HL-60 (cell line): Measurements from ENCODE around the gene SIGMAR1.

Experiments
- DNase-seq, 2 experiments: peaks; one replicate each; pipeline ENCODE4 v3.0.0-alpha.2; 2010 to 2020; ENCODE audit warnings: low read depth in 1 of 2, low spot score in 1 of 2
- H3K27ac ChIP-seq: fragments of 250-450 bp; sonication (Bioruptor Pico); replicated peaks from 2 replicates; pipeline ENCODE4 v1.5.1; 2020; ENCODE audit warnings: mild to moderate bottlenecking, moderate library complexity
- H3K27me3 ChIP-seq: fragments of 250-450 bp; sonication (Bioruptor Pico); 2 replicates; pipeline ENCODE4 v1.5.1; 2021; ENCODE audit warnings: mild to moderate bottlenecking, moderate library complexity; ENCODE audit not compliant: insufficient read depth, poor library complexity, severe bottlenecking
- H3K4me3 ChIP-seq: replicated peaks from 2 replicates; pipeline ENCODE4 v1.5.1; 2011; ENCODE audit warnings: mild to moderate bottlenecking, control low read depth, low read length; ENCODE audit not compliant: insufficient read depth
- GABPA ChIP-seq: IDR thresholded peaks from 2 replicates; pipeline ENCODE4 v1.6.1; 2012; ENCODE audit warnings: low read depth
- POLR2AphosphoS5 ChIP-seq: IDR thresholded peaks from 2 replicates; pipeline ENCODE4 v1.6.1; 2012; ENCODE audit warnings: low read depth
- SPI1 ChIP-seq: IDR thresholded peaks from 2 replicates; pipeline ENCODE4 v1.6.1; 2012; ENCODE audit warnings: low read depth, mild to moderate bottlenecking, borderline replicate concordance
- TF ChIP-seq, protein P1 (sequence below): IDR thresholded peaks from one replicate; pipeline ENCODE4 v1.5.1; 2011; ENCODE audit warnings: low read length, control low read depth, inconsistent platforms; ENCODE audit not compliant: insufficient read depth
- TF ChIP-seq, protein P2 (sequence below): IDR thresholded peaks from 2 replicates; pipeline ENCODE4 v1.6.1; 2012; ENCODE audit warnings: low read depth; ENCODE audit not compliant: insufficient replicate concordance

The SIGMAR1 gene

DNA sequence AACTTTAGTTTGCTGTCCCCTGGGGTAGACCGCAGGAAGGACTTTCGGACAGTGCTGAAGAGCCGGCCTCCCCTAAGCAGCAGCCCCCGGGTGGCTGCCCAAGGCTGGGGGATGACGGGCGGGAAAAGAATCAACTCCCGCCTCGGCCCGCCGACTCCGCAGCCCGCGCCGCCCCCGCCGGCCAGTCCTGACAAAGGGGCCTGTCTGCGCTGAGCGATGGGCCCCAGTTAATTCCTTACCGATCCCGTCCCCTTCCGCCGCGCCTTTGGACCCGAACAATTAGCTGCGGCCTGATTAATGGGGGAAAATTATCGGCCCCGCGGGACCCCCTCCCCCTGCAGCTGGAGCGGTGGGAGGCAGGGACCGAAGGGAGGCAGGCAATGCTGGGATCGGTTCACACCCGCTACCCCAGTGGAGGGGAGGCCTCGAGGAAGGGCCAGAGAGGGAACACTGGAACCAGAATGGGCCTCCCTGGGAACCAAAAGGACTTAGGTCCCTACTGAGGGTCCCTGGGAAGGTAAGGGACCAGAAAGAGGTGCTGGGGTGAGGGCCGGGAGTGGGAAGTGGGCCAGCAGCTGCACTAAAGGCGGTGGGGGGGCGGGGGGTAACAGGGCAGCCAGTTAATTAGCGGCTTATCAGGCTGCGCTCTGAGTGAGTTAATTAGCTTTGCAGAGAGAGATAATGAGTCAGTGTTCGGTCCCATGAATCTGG, 13.0 kb downstream of the SIGMAR1 start:
- Histone ChIP-seq H3K27ac (no peak overlapping the region), H3K4me3 (no peak overlapping the region), H3K27me3 (peaks cover 64% of the 10 kb centered on the region)
- TF ChIP-seq, protein P1, sequence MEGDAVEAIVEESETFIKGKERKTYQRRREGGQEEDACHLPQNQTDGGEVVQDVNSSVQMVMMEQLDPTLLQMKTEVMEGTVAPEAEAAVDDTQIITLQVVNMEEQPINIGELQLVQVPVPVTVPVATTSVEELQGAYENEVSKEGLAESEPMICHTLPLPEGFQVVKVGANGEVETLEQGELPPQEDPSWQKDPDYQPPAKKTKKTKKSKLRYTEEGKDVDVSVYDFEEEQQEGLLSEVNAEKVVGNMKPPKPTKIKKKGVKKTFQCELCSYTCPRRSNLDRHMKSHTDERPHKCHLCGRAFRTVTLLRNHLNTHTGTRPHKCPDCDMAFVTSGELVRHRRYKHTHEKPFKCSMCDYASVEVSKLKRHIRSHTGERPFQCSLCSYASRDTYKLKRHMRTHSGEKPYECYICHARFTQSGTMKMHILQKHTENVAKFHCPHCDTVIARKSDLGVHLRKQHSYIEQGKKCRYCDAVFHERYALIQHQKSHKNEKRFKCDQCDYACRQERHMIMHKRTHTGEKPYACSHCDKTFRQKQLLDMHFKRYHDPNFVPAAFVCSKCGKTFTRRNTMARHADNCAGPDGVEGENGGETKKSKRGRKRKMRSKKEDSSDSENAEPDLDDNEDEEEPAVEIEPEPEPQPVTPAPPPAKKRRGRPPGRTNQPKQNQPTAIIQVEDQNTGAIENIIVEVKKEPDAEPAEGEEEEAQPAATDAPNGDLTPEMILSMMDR = no peak
- TF ChIP-seq, protein P2, sequence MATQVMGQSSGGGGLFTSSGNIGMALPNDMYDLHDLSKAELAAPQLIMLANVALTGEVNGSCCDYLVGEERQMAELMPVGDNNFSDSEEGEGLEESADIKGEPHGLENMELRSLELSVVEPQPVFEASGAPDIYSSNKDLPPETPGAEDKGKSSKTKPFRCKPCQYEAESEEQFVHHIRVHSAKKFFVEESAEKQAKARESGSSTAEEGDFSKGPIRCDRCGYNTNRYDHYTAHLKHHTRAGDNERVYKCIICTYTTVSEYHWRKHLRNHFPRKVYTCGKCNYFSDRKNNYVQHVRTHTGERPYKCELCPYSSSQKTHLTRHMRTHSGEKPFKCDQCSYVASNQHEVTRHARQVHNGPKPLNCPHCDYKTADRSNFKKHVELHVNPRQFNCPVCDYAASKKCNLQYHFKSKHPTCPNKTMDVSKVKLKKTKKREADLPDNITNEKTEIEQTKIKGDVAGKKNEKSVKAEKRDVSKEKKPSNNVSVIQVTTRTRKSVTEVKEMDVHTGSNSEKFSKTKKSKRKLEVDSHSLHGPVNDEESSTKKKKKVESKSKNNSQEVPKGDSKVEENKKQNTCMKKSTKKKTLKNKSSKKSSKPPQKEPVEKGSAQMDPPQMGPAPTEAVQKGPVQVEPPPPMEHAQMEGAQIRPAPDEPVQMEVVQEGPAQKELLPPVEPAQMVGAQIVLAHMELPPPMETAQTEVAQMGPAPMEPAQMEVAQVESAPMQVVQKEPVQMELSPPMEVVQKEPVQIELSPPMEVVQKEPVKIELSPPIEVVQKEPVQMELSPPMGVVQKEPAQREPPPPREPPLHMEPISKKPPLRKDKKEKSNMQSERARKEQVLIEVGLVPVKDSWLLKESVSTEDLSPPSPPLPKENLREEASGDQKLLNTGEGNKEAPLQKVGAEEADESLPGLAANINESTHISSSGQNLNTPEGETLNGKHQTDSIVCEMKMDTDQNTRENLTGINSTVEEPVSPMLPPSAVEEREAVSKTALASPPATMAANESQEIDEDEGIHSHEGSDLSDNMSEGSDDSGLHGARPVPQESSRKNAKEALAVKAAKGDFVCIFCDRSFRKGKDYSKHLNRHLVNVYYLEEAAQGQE = no peak
- no peak for TF ChIP-seq SPI1
- no peak for TF ChIP-seq GABPA
- TF ChIP-seq POLR2AphosphoS5 = no peak
- DNase-seq = no peak

DNA sequence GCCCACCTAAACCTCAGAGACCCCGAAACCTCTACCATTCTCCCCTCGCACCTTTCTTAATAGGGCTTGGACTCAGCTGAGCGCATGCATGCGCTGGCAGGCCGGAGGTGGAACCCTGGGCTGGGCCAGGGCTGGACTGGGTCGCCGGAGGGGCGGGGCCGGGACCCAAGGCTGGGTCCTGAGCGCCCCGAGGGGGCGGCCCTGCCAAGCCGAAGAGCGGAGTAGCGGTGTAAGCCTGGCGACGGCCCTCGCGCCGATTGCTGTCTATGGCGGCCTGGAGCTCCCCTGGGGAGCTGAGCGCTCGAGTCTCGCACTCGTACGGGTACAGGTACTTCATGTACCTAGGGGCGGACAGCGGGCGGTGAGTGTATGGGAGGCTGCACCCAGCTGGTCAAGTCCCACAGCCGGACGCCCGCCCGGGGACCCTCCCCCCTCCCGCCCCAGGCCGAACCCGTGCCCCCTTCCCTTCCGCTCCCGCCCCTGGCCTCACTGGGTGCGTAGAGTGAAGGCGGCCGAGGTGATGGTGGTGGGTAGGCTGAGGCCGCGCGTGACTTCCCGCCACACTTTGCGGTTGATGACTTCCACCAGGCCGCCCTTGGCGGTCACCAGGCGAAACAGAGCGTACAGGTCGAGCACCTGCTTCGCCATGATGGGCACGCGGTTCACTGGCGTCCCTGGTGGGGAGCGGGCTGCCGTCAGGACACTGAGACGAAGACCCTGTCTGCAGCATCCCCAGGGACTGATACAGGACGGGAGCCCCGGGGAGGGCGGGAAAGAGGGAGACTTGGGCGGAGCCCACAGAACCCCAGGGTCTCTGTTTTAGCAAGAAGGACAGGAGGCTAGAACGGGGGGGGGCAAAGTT, 14.0 kb downstream of the SIGMAR1 start:
- H3K4me3 ChIP-seq = no peak overlapping the region
- H3K27me3 ChIP-seq = peaks cover 58% of the 10 kb centered on the region
- no peak for DNase-seq
- H3K27ac ChIP-seq = no peak overlapping the region
- TF ChIP-seq SPI1 (no peak), POLR2AphosphoS5 (no peak)
- TF ChIP-seq, protein P1 = no peak

DNA sequence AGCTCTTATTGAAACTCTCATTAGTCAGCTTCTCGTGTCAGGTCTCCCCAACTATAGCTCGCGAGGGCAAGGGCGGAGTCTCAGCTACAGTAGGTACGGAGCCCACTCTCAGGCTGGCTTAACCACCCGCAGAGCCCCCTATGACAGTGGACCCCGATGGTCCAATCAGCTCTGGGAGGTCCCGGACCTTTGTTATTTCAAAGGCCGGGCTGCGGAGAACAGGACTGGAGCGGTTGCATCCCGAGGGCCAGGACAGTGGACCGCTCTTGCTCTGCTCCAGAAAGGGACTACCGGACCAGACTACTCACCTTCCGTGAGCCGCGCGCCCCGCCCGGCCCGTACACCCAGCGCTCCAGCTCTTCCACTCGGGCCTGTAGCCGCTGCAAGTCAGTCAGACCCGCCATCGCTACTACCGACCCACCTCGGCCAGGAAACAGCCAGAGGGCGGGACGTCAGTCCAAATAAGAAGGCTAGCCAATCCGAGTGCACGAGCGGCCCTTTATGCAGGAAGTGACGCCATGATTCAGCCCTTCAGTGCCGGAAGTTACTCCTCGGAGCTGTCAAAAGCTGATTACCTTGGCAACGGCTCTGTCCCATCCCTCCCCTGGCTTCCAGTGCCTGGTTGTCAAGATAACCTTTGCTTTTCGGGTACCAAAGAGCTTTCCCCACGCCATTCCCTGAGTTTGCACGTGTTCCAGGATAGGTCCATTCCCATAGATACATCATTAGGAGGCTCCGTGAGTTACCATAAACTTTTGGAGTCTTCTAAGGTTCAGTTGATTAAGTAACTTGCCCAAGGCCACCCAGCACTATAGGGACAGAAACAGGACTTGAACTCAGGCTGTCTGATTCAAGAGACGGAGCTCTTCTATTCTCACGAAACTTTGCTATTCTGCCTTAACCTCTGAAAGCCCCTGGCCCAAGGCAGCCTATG, 17.3 kb downstream of the SIGMAR1 start, which contains the start of gene DCTN3:
DCTN3 (minus strand) TSS at position 435 of the 934 bp plus-strand sequence; CDS start at position 404, 31 bp downstream.
- peak; percentile 85 to 96 for DNase-seq
- Histone ChIP-seq H3K27ac (peak within 1 kb of the TSS; percentile 55), H3K27me3 (peaks cover 29% of the 10 kb centered on the region), H3K4me3 (peak within 1 kb of the TSS; percentile 94)
- TF ChIP-seq POLR2AphosphoS5 (peak; percentile 74; the same call in 1 of the 2 replicates), GABPA (peak; percentile 90), SPI1 (no peak)
- TF ChIP-seq, protein P1 = no peak
- TF ChIP-seq, protein P2 = no peak
